HUES6 (cell line): ENCODE data around the gene HOXA13.

ENCODE experiments used
- H3K27ac ChIP-seq: 2 replicates; pipeline ENCODE4 v1.7.0; 2013; ENCODE audit warnings: low read depth, mild to moderate bottlenecking, low read length, inconsistent platforms
- H3K27me3 ChIP-seq: 2 replicates; pipeline ENCODE4 v1.6.1; 2013; ENCODE audit warnings: low read length; ENCODE audit not compliant: control insufficient read depth, insufficient read depth
- H3K36me3 ChIP-seq: 2 replicates; pipeline ENCODE4 v1.6.1; 2013; ENCODE audit warnings: low read length; ENCODE audit not compliant: control insufficient read depth, insufficient read depth
- H3K4me1 ChIP-seq: 2 replicates; pipeline ENCODE4 v1.6.1; 2013; ENCODE audit warnings: low read length; ENCODE audit not compliant: control insufficient read depth, insufficient read depth
- H3K4me3 ChIP-seq: 2 replicates; pipeline ENCODE4 v1.5.1; 2013; ENCODE audit warnings: low read depth, low read length
- H3K9ac ChIP-seq: one replicate; pipeline ENCODE4 v1.6.1; 2013; ENCODE audit warnings: mild to moderate bottlenecking, low read length
- H3K9me3 ChIP-seq: 2 replicates; pipeline ENCODE4 v1.6.1; 2013; ENCODE audit warnings: low read depth, low read length; ENCODE audit not compliant: control insufficient read depth, insufficient read depth

The HOXA13 gene

GRCh38 chr7:27235387-27236311 lies 35.8 kb upstream of the HOXA13 start:
- Histone ChIP-seq H3K27me3 (peaks cover 88% of the 10 kb centered on the region), H3K4me3 (peak overlapping the region; percentile 64), H3K9ac (peak overlapping the region; percentile 85)

DNA sequence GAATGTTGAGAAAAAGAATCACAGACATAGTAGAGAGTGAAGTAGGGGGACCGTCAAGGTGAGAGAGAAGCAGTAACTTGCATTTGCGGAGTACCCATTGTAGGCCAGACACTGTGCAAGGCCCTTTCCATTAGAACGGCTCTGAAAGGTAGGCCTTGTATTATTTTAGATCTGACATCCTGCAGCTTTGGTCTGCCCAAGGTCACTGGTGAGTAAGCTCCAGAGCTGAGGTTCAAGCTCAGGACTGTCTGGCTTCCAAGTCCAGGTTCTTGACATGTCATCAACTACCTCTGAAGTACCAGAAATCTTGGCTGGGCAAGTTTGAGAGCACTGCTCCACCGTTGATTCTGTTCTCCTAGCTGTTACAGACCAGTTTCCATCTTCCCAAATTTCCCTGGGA lies 29.6 kb upstream of the HOXA13 start:
- no peak overlapping the region for H3K9ac ChIP-seq
- peaks cover 10% of the 10 kb centered on the region for H3K4me1 ChIP-seq
- H3K36me3 ChIP-seq: no peaks in the 10 kb centered on the region
- H3K9me3 ChIP-seq: no peaks in the 10 kb centered on the region
- peaks cover 88% of the 10 kb centered on the region for H3K27me3 ChIP-seq
- no peak overlapping the region for H3K27ac ChIP-seq
- no peak overlapping the region for H3K4me3 ChIP-seq

More at GRCh38 chr7:27235387-27236311, 35.8 kb upstream of the HOXA13 start:
- Histone ChIP-seq H3K36me3 (no peaks in the 10 kb centered on the region), H3K4me1 (peaks cover 32% of the 10 kb centered on the region), H3K27ac (no peak overlapping the region; the same call in 1 of the 2 replicates), H3K9me3 (no peaks in the 10 kb centered on the region)

DNA sequence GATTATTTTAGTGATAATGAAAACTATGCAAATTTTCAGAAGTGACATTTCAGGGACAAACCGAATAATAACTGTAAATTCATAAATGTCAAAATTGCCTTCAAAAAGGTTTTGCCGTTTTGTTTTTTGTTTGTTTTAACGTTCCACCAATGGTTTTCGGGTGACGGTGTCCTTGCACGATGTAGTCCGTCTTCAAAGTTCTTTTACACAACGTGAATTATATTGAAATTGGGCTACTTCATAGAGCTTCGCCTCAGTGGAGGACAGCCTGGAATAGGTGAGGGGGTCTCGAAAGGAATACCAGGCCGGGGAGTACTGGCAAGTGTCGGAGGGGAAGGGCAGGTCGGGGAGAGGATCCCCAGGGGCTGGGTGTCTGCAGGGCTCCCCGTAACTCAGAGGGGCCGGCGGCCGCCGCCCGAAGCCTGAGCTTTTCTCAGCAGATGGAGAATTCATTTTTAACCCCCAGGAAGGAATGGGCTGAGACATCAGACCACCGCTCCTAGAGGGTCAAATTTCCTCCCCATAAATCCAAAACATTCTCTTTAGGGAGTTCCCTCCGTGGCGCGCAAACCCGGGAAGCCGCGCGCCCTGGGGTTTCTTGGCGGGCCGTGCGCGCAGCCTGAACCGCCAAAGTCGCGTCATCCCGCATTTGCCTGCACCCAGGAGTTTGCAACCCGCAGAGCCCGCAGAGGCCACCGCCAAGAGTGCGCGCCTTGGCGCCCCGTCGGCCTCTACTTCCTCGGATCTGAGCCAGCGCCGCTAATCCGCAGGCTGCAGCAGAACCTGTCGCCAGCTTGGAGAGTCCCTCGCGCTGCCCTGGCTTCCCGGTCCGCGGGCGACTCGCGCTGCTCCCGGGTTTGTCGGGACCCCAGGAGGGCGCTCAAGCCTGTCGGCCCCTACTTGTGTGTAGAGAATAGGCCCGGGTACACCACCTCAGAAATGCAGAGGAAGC lies 25.4 kb upstream of the HOXA13 start:
- Histone ChIP-seq H3K9ac (no peak overlapping the region), H3K4me1 (peaks cover 10% of the 10 kb centered on the region), H3K27ac (no peak overlapping the region), H3K4me3 (peak overlapping the region; percentile 42), H3K9me3 (no peaks in the 10 kb centered on the region), H3K36me3 (no peaks in the 10 kb centered on the region), H3K27me3 (peaks cover 100% of the 10 kb centered on the region)

DNA sequence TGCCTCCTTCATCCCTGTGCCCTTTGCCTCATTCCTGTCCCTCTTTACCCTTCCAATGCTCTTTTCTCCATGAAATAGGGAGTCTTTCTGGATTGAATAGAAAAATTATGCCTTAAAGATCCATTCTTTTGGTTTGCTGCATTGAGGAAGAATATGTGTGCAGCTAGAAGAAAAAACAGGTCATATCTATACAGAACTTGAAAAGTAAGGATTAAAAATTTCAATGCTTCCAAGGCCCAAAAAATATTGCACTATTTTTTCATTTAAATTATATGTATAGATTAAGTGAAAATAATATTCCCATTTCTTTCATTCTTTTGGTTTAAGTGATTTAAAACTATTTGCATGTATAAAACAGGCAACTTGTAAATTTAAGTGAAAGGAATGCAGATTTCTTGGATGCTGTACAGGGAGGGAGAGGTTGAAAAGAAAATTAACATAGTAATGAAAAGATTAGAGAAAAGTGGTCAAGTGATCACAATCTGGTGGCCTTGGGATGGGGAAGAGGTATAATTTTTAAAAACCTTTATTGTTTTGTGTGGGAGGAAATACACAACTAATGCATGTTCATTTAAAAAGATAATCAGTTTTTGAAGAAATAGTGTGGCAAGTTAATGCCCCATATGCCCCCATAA lies 24.2 kb upstream of the HOXA13 start:
- Histone ChIP-seq H3K9me3 (no peaks in the 10 kb centered on the region), H3K27ac (no peak overlapping the region), H3K4me1 (peaks cover 10% of the 10 kb centered on the region), H3K9ac (no peak overlapping the region), H3K27me3 (peaks cover 99% of the 10 kb centered on the region), H3K4me3 (no peak overlapping the region), H3K36me3 (no peaks in the 10 kb centered on the region)

DNA sequence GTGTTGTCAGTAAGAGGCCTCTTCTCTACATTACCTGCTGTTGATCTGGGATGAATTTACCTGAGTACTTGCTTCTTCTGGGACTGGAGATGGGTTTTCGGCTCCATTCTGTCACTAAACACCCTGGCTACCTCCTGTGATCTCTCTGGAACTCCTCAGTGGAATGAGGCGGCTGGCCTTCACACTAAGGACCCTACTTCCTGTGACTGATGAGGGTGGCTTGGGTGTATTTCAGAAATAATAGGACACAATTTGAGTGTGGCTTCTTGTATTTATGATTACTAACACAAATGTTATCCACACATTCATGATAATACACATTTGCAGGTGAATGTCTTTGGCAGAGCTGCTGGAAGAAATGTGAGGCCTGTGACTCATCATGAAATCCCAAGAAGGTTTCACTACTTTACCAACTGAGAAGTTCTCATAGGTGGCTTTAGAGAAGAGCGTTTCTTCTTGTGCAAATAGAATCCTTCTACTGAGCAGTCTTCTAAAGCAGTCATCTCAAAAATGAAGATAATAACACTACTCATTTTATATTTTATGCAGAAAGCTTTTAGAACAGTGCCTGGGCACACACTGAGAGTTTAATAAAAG lies 21.4 kb upstream of the HOXA13 start:
- H3K27ac ChIP-seq: no peak overlapping the region
- peaks cover 10% of the 10 kb centered on the region for H3K4me1 ChIP-seq
- no peak overlapping the region for H3K4me3 ChIP-seq
- H3K9ac ChIP-seq: no peak overlapping the region
- H3K27me3 ChIP-seq: peaks cover 95% of the 10 kb centered on the region
- no peaks in the 10 kb centered on the region for H3K36me3 ChIP-seq
- H3K9me3 ChIP-seq: no peaks in the 10 kb centered on the region

GRCh38 chr7:27220440-27220955 lies 20.6 kb upstream of the HOXA13 start:
- Histone ChIP-seq H3K9me3 (no peaks in the 10 kb centered on the region), H3K9ac (no peak overlapping the region), H3K27ac (no peak overlapping the region), H3K36me3 (no peaks in the 10 kb centered on the region), H3K4me1 (peaks cover 6% of the 10 kb centered on the region), H3K4me3 (no peak overlapping the region), H3K27me3 (peaks cover 95% of the 10 kb centered on the region)

GRCh38 chr7:27219821-27220220 lies 19.9 kb upstream of the HOXA13 start:
- peaks cover 4% of the 10 kb centered on the region for H3K4me1 ChIP-seq

DNA sequence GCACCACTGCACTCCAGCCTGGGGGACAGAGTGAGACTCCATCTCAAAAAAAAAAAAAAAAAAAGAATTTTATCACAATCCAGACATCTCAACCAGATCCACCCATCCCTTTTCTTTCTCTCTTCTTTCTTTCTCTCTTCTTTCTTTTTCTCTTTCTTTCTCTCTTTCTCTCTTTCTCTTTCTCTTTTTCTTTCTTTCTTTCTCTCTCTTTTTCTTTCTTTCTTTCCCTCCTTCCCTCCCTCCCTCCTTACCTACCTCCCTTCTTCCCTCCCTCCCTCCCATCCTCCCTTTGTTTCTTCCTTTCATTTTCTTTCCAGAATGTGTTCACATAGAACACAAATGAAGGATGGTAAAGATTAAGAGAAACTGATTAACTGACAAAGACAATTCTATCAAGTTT lies 18.1 kb upstream of the HOXA13 start:
- H3K27me3 ChIP-seq: peaks cover 95% of the 10 kb centered on the region
- H3K36me3 ChIP-seq: no peaks in the 10 kb centered on the region
- H3K9ac ChIP-seq: no peak overlapping the region
- H3K4me3 ChIP-seq: no peak overlapping the region
- H3K9me3 ChIP-seq: no peaks in the 10 kb centered on the region
- H3K27ac ChIP-seq: no peak overlapping the region
- peaks cover 23% of the 10 kb centered on the region for H3K4me1 ChIP-seq

More at GRCh38 chr7:27219821-27220220, 19.9 kb upstream of the HOXA13 start:
- Histone ChIP-seq H3K27ac (no peak overlapping the region), H3K36me3 (no peaks in the 10 kb centered on the region), H3K9me3 (no peaks in the 10 kb centered on the region), H3K4me3 (no peak overlapping the region), H3K9ac (no peak overlapping the region), H3K27me3 (peaks cover 95% of the 10 kb centered on the region)

GRCh38 chr7:27215356-27215755 lies 15.5 kb upstream of the HOXA13 start:
- Histone ChIP-seq H3K36me3 (no peaks in the 10 kb centered on the region), H3K9me3 (no peaks in the 10 kb centered on the region), H3K27ac (no peak overlapping the region), H3K9ac (no peak overlapping the region), H3K4me3 (no peak overlapping the region), H3K27me3 (peaks cover 95% of the 10 kb centered on the region), H3K4me1 (peaks cover 31% of the 10 kb centered on the region)

GRCh38 chr7:27214239-27214950 lies 14.5 kb upstream of the HOXA13 start:
- Histone ChIP-seq H3K4me3 (0 out of 2 replicates have a peak overlapping the region, but pooled peaks have one; percentile 47), H3K27me3 (peaks cover 95% of the 10 kb centered on the region), H3K27ac (no peak overlapping the region)

More at GRCh38 chr7:27214239-27214950, 14.5 kb upstream of the HOXA13 start:
- Histone ChIP-seq H3K4me1 (peaks cover 31% of the 10 kb centered on the region), H3K9me3 (no peaks in the 10 kb centered on the region), H3K36me3 (no peaks in the 10 kb centered on the region), H3K9ac (no peak overlapping the region)
